NCI-H128 (cell line): ENCODE data around the gene PYGO1.
"Not testable (repeated sequence)": the region's sequence is repeated elsewhere in the genome, so short reads cannot be mapped to it uniquely, and the experiment has no call there.

Experiments
- DNase-seq: peaks from one replicate; lab custom pipeline; 2025; ENCODE audit not compliant: unreplicated experiment; lab: John Stamatoyannopoulos, UW

The PYGO1 gene, protein sequence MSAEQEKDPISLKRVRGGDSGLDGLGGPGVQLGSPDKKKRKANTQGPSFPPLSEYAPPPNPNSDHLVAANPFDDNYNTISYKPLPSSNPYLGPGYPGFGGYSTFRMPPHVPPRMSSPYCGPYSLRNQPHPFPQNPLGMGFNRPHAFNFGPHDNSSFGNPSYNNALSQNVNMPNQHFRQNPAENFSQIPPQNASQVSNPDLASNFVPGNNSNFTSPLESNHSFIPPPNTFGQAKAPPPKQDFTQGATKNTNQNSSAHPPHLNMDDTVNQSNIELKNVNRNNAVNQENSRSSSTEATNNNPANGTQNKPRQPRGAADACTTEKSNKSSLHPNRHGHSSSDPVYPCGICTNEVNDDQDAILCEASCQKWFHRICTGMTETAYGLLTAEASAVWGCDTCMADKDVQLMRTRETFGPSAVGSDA

DNA sequence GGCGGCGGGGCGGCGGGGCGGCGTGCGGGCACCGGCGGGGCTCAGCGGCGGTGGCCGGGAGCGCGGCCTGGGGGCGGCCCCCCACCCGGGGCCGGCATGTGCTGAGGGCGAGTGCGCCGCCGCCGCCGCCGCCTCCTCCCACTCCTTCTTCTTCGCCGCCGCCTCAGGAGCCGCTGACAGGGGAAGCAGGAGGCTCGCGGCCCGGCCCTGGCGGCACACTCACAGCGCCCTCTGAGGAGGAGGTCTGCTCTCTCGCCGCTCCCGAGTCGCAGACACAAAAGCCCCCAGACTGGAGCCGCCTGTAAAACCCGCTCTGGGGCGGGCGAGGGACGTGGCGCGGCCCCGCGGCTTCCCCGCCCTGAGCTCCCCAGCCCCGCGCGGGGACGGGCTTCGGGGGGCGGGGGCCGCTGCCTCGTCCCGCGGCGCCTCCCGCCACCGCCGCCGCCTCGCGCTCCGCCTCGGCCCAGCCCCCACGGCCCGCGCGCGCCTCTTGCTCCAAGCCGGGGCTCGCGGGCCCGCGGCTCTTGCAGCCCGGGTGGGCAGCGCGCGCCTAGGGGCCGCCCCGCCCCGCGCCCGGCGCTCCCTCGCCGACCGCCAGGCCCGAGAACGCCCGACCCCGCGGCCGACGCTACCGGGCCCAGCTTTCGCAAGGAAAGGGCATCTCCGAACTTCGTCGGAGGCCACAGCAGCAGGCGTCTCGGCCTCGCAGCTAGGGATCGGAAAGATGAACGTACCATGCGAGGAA lies at the start of gene PYGO1:
Gene PYGO1 (minus strand): TSS at position 276 of the 745 bp plus-strand sequence. CDS start 462 bp downstream, outside the sequence.
- no peak for DNase-seq

DNA sequence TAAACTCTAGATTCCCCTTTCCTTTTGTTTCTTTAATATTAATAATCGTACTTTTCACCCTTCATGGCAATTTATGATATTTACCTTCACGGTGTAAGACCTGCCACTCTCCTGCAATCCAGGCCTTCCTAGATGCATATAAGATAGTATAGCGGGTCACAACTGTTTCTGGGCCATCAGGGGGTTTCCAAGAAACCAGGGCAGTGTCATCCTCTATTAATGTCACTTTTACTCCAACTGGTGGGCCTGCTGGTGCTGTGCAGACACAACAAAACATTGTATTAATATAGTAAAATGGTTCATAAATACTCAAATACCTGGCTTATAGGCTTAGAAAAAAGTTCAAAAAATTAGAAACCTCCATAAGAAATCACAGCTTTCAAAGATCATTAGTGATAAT lies 48.9 kb upstream of the PYGO1 start:
- no peak for DNase-seq

DNA sequence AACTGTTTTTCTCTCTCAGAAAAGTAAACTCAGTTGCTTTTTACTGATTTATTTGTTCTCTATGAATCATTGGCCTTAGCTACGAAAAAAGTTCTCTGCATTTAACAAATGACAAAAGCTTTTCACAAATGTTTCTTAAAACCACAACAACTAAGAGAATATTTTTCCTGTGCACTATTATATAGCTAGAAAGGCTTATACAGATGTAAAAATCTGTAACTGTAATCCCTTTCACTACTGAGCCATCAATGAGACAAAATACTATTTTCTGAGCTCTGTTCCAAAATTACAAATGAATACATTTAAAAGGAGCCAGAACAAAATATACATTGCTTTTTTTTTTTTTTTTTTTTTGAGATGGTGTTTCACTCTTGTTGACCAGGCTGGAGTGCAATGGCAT lies 45.6 kb upstream of the PYGO1 start:
- no peak for DNase-seq

DNA sequence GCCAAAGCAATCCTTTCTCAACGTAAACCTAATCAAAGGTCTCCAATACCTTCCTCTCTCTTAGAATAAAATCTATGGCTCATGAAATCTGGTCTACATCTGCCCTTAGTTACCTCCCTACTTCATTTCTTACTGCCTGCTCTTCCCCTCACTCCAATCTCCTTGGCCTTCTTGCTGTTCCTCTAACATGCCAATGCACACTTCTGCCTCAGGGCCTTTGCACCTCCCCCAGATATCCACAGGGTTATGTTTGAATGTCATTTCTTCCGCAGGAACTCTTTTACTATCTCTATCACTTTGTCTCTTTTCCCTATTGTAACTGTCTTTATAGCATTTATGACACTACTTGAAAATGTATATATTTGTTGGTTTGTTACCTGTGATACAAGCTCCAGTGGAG lies 44.3 kb upstream of the PYGO1 start:
- DNase-seq: no peak

DNA sequence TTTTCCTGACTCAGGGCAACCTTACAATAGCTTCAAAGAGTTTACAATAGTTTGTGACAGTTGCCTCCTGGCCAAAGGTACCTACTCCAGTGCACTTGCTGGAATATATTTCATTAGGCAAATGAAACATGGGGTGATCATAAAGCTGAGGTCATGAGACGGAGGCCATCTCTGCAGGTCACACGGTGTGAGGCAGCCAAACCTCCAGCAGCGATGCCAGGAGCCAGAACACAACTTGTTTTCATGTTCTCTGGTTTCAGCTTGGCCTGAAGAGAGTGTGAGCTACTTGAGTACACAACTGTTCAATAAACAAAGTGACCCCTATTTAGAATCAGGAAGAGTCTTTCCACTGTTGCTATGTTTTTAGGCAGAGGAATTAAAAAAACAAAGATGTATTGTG lies 42.7 kb upstream of the PYGO1 start:
- DNase-seq: no peak

DNA sequence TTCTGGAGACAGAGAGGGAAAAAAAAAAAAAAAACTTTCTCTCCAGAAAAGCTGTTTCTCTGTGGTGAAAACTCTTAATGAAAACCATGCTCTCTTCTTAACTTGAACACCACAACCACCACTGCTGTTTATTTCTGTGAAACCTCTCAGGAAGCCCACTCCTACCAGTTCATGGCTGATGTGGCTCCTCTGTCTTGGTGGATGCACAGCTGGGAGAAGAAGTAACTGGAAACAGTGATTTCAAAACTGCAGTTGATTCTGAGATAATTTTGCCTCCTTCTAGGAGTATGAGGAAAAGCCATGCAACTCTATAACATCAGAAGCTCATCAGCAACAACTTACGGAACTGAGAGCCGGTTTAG lies 40.2 kb upstream of the PYGO1 start:
- DNase-seq: no peak

DNA sequence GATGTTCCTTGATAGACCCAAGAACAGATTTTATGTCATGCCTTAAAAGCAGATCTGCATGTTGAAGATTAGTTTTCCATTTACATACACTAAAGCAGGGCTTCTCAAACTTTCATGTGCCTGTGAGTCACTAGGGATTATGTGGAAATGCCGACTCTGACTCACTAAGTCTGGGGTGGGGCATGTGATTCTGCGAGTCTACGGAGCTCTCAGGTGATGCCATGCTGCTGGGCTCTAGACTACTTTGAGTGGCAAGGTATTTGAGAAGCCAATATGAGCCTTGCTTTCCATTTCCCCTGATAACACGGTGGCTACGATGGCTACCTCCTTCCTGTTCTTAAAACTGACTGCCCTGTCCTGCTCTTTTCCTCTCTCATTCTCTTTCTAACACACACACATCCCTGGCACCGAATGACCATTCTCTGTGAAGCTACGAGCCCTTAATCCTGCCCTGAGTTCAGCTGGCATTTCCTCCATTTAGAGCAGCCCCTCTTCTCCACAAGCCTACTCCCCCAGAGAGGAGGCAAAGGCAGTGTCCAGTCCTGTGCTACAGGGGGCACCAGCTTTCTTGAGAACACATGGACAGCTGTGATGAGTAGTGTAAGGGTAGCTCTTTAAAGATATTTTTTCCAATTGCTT lies 39.7 kb upstream of the PYGO1 start:
- no peak for DNase-seq

DNA sequence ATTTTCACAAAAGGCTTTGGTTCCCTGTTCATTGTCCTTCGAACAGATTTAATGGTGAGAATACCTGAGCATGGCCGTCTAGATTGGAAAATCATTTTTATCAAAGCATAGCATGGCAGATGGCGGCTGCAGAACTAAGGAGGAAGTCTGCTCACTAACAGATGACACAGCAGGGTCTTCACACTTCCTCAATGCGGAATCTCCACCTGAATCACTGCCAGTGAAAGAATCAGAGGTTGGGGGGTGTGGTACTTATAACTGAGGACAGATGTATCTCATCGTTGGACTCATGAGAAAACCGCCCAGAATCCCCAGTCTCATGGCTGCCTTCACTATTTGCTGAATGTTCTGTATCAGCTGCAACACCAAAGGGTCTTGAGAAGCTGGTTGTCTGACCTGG lies 31.6 kb upstream of the PYGO1 start:
- DNase-seq: no peak

DNA sequence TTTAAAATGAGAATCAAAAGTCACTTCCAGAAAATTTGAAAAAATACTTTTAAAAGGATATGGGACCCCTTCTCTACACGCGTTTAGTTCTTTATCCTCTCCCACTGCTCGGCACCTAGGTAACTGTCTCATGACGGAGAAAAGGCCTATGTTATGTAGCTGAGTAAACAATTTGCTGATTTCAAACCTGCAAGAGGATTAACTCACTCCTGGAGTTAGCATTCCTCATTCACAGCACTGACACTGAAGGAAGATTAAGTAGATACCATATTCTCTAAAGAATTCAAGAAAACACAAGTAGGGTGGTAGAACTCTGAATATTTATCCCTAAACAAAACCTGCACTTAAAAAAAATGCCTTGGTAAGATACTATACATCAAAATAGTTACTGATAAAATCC lies 30.2 kb upstream of the PYGO1 start:
- DNase-seq: no peak

DNA sequence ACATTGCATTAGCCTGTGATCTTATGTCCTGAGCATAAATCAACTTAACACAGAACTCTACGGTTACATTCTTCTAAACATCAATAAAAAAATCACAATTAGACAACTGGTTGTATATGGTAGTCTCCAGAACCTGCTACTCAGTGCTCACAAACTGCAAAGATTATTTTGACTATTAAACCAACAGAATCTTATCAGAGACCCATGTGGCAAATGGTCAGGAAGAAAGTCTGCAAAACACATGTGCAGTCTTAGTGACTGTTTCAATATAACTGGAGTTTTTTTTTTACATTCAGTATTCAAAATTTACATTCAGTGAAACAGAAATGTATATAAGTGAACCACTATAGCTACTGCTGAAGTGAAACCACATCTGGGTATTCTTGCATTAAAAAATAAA lies 27.3 kb upstream of the PYGO1 start:
- DNase-seq: no peak

DNA sequence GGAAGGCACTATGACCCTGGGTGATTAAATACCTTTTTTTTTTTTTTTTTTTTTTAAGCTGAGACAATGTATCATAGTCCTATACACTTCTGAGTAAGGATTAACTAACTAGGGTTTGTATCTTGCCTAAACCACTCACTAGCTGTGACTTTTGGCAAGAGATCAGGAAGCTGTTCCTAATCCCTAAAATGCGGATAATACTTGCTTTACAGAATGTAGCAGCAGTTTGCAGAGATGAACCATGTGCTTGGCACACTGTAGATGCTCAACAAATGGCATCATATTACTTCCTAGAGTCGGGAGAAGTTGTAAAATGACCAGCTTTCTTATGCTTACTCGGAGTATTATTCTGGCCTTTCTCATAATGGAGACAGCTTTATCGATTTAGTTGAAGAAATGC lies 25.6 kb upstream of the PYGO1 start:
- no peak for DNase-seq

DNA sequence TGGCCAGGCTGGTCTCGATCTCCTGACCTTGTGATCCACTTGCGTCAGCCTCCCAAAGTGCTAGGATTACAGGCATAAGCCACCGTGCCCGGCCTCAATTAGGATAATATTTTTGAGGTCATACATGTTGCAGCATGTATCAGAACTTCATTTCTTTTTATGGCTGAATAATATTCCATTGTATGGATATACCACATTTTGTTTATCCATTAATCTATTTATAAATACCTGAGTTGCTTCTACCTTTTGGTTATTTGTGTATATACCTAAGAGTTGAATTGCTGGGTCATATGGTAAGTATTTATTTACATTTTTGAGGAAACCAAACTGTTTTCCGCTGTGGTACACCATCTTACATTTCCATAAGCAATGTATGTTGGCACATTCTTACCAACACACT lies 18.1 kb upstream of the PYGO1 start:
- no peak for DNase-seq

DNA sequence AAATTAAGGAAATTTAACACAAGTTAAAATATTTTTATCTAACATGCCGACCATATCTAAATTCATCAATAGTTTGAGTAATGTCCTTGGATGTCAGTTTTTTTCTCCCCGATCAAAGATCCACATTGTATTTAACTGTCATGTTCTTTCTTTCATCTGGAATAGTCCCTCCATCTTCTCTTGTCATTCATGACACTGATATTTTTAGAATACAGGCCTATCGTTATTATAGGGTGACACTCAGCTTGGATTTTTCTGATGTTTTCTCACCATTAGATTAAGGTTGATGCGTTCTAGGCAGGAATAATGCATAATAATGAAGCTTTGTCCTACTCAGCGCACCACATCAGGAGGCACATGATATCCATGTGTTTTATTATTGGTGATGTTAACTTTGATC lies 13.2 kb upstream of the PYGO1 start:
- no peak for DNase-seq

DNA sequence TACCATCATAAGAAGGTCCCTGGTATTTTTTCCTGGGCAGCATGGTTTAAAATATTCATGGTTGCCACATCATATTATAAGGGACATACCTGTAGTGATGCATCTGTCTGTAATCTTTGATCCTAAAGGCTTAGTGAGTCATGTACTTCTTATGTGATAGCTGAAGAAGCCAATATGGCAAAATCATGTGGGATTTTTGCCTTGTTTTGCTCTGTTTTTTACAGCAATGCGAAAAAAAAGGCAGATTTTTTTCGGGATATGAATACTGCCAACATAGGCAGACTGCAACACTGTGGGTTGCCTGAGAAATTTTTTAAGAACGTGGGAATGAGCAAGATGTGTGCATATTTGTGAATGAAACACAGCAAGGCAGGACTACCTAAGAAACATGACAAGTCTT lies 11.3 kb upstream of the PYGO1 start:
- DNase-seq: no peak

DNA sequence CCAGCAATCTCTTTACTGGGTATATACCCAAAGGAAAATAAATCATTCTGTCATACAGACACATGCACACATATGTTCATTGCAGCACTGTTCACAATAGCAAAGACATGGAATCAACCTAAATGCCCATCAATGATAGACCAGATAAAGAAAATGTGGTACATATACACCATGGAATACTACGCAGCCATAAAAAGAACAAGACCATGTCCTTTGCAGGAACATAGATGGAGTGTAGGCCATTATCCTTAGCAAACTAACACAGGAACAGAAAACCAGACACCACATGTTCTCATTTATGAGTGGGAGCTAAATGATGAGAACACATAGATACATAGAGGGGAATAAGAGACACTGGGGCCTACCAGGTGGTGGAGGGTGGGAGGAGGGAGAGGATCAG lies 4.9 kb upstream of the PYGO1 start:
- DNase-seq: not testable (repeated sequence)

DNA sequence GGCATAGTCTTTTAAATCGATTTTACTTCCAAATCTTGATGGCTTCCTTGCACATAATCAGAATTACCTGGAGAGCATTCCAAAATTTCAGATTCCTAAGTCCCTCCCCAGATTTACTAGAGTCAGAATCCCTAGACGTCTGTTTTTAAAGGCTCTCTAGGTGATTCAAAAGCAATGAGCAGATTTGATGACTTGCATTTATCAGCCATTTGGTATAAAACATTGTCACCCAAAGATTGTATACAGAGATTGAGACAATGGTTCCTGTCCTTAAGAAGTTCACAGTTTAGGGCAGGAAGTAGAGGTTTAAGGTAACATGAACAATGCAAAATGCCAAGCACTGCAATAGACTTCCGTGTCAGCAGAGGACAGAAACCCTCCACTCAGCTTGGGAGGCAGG lies 2.6 kb upstream of the PYGO1 start:
- no peak for DNase-seq

DNA sequence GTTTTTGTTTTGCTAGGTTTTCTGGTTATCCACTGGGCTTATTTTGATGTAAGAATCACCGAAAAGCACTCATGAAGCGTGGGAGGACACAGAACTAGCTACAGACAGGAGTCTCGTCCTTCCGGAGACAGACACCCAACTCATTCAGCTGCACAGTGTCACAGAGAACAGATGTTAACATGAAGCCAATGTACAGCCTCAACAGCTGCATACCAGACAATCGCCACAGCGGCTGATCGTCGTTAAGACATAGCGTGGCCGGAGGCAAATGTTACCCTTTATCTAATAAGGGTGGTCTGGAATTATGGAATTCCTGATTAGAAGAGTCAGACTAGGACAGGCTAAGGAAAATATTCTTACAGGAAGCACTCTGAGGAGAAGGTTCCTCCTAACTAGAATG lies 1.1 kb upstream of the PYGO1 start:
- no peak for DNase-seq

DNA sequence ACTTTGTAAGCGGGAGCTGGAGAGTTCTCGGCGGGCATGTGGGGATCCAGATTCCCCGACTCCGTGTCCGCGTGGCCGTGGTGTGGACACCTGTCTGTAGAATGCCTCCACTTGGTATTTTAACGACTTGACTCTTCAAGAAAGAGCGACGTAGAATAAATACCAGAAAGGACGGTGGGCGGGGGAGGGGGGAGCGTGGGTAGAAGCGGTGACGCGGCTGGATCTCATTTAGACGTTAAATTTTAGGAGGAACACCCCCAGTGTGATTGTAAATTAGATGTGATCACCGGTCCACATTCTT lies 620 bp upstream of the PYGO1 start:
- no peak for DNase-seq

DNA sequence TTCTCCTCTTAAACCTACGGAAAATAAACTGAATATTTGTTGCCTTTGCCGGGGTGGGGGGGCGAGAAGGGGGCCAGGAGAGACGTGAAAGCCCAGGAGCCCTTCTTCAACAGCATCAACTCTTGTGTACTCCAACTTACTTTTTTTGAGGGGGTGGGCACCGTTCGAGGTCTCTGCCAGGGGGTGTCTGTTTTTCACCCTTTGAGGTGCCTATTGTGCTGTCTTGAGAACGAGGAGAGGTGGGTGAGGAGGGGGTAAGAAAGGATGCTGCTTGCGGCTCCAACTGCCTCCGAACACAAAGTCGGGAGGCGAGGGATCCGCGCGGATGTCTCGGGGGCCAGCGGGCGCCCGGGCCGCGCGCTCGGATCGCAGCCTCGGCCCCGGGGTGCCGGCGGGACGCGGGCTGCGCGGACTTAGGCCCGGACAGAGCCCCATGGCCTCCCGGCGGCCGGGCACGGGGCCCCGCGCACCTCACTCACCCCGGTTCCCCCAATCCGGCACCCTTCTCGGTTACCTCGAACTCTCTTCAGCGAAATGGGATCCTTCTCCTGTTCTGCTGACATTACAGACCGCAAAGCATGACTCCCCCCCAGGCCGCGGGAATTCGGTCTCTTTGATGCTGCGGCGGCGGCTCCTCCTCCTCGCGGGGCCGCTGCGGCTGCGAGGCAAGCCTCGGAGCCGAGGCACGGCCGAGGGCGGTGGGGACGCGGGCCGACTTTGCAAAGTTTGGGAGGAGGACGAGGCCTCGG lies 650 bp downstream of the PYGO1 start:
- DNase-seq: no peak

DNA sequence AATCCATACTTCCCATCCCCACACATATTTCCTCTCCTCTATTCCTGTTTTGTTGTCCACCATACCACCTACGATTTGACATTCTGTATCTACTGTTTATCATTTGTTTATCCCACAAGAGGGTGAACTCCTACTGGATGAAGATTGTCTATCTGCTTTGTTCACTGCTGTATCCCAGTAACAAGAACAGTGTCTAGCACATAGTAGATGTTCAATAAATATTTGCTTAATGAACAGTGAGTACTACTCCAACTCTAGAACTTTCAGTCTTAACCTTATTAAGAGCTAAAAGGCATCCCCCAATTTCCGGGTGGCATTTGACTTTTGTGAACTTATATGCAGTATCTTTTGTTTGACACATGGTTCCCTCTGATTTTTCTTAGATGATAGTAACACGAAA lies 1.3 kb downstream of the PYGO1 start:
- DNase-seq: no peak

DNA sequence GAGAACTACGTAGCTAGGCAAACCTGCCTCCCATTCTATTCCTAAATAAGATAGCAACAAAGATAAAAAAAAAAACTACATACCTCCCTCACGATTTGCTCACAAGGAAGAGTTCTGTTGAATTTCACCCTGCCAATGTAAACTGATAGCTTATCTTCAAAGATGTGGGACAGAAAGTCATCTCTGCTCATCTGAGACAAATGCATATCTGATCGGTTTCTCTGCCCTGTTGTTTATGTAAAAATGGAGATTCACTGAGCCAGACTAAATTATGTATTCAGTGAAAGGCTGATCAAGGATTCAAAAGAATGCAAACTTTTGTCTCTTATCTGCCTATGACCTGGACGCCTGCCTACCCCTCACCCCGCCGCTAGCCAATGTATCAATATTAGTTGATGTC lies 11.2 kb downstream of the PYGO1 start:
- DNase-seq: no peak

DNA sequence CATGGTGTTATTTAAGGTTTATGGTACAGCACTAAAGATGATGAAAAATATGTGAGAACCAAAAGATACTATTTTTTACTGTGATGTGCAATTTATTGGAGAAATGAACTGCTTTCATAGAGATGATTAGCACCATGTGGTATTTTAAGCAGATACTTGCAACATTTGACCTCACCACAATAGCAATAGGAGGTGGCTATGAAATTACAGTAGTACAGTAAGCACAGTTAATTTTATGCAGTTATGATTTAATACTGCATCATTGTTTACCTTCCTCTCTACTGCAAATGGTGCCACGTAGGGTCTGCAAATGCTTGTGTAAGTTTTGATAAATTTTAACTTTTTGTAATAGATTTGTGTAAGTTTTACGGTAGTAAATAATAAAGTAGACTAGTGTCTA lies 14.0 kb downstream of the PYGO1 start:
- DNase-seq: no peak
